ENCODE results near the gene VGLL2.

DNA sequence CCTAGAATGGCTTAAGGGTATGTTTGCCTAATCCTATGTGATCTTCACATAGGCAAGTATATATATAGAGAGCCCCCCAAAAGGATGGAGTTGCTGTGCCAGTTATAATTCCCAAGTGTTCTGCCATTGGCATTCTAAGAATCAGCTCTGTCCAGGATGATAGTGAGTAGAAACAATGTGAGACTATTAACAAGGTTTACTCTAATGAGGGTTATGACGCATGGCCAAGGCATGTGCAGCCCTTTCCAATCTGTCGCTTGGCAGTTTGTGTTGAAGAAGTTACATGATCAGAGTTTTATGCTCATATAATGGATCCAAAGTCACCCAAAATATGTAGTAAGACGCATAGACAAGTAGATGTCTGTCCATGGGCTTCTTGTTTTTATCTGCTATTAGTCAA lies 33.6 kb downstream of the VGLL2 start:
- TF ChIP-seq EP300 (IDR thresholded peaks at IDR 0.05) (no peak), POLR2A (IDR thresholded peaks at IDR 0.05; ENCODE audit: low read depth) (no peak)
- TF ChIP-seq, protein P1, sequence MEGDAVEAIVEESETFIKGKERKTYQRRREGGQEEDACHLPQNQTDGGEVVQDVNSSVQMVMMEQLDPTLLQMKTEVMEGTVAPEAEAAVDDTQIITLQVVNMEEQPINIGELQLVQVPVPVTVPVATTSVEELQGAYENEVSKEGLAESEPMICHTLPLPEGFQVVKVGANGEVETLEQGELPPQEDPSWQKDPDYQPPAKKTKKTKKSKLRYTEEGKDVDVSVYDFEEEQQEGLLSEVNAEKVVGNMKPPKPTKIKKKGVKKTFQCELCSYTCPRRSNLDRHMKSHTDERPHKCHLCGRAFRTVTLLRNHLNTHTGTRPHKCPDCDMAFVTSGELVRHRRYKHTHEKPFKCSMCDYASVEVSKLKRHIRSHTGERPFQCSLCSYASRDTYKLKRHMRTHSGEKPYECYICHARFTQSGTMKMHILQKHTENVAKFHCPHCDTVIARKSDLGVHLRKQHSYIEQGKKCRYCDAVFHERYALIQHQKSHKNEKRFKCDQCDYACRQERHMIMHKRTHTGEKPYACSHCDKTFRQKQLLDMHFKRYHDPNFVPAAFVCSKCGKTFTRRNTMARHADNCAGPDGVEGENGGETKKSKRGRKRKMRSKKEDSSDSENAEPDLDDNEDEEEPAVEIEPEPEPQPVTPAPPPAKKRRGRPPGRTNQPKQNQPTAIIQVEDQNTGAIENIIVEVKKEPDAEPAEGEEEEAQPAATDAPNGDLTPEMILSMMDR (IDR thresholded peaks at IDR 0.05), result no peak
